Ammon's horn (tissue), 1 donor: ENCODE data around the gene DLK2.

Source experiments
- DNase-seq: peaks from one replicate; pipeline ENCODE4 v3.0.0-alpha.2; 2016; ENCODE audit warnings: low spot score

Gene DLK2

DNA sequence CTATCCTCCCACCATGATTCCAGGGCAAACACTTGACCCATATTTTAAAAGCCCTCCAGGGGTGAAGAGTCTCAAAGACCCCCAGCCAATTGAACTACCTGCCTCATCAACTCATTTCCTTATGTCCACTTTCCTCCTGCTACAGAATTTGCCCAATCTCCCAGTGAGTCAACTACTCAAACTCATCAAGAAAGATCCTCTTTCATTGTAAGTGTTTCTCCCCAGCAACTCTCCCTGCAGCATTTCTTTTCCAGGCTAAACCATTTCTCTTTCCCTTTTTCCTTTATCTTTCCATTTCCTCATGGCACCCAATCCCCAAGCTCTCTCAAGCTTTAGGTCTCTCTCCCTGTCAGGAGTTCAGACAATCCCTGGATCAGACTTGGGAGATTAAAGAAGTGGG lies 1.5 kb downstream of the DLK2 start:
- no peak for DNase-seq

DNA sequence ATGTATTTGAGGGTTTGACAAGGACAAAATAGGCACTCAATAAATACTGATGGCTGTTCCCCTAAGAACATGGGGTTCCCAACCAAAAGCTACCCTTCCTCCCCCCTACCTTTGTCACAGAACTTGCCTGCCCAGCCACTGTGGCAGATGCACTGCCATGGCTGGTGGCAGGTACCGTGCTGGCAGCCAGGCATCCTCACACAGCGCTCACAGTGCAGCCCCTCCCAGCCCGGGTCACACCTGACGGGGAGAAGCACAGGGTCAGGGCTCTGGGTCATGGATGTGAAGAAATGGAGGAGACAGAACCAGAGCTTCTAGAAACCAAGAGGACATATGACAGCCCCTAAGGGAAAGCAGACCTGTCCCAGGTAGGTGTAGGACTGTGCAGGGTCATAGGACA lies 2.5 kb downstream of the DLK2 start:
- no peak for DNase-seq

DNA sequence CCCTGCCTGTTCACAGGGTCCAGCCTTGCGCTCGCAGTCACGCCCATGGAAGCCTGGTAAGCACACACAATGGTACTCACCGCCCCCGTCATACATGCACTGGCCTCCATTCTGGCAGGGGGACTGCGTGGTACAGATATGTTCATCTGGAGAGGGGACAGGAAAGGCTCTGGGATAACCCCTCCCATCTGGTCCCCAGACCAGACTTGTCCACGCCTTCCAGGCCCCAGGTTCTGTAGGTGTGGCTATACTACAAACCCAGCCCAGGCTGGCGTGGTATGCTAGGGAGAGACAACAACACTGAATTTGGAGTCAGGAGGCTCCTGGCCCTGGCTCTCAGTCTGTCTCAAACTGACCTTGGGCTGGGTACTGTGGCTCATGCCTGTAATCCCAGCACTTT lies 3.4 kb downstream of the DLK2 start:
- DNase-seq = no peak

DNA sequence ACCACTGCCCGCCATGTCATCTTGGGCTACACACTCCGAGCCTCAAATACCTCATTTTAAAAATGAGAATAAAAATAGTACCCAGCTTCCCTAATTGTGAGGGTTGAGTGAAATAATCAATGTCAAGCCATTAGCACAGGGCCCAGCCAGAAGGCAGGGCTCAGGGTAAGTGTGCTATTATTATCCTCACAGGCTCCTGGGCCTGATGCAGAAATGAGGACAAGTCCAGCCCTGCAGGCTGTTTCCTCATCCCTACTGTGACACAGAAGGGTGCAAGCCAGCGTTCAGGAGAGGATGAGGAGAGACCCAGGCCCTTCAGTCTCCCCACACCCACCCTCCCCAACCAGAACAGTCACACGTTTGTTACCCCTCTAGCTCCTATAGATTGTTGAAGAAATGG lies 4.0 kb downstream of the DLK2 start:
- DNase-seq = no peak

DNA sequence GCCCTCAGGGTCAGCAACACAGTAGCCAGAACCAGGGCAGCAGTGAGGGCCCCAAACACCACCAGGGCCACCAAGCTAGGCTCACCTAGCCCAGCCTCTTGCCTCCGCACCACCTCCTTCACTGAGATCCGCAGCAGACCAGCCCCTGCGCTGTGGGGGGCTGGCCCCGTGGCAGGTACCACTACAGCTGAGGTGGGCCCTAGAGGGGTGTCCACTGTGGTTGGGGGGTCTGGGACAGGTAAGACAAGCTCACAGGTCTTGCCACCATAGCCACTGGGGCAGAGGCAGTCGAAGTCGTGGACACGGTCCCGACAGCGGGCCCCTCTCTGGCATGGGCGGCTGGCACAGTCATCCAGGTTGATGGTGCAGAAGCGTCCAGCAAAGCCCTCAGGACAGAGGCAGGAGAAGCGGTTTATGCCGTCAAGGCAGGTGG lies 4.6 kb downstream of the DLK2 start:
- no peak for DNase-seq

DNA sequence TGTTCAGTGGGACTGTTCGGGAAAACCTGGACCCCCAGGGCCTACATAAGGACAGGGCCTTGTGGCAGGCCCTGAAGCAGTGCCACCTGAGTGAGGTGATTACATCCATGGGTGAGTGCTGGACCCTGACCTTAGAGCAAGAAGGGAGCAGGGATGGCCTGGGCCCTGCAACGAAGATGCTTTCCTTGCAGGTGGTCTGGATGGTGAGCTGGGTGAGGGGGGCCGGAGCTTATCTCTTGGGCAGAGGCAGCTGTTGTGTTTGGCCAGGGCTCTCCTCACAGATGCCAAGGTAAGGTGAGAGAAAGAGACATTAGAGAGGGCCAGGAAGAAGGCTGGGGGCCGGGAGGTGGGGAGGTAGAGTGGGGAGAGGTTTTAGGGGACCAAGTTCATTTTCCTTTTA lies 6.4 kb downstream of the DLK2 start:
- DNase-seq = no peak

DNA sequence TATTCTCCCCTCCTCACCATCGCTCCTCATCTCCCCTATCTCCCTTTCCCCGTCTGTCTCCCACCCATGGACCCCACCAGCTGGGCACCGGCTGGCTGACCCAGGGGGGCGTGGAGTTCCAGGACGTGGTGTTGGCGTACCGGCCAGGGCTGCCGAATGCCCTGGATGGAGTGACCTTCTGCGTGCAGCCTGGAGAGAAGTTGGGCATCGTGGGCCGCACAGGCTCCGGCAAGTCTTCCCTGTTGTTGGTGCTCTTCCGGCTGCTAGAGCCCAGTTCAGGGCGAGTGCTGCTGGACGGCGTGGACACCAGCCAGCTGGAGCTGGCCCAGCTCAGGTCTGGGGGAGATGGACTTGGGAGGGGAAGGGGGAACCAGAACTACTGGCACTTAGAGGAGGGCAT lies 7.7 kb downstream of the DLK2 start:
- DNase-seq = no peak

DNA sequence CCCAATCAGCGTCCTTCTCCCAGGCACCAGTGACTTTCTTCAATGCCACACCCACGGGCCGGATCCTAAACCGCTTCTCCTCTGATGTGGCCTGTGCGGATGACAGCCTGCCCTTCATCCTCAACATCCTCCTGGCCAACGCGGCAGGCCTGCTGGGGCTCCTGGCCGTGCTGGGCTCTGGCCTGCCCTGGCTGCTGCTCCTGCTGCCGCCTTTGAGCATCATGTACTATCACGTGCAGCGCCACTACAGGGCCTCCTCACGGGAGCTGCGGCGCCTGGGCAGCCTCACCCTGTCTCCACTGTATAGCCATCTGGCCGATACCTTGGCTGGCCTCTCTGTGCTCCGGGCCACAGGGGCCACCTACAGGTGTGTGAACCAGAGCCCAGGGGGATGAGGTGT lies 9.8 kb downstream of the DLK2 start:
- DNase-seq = no peak

DNA sequence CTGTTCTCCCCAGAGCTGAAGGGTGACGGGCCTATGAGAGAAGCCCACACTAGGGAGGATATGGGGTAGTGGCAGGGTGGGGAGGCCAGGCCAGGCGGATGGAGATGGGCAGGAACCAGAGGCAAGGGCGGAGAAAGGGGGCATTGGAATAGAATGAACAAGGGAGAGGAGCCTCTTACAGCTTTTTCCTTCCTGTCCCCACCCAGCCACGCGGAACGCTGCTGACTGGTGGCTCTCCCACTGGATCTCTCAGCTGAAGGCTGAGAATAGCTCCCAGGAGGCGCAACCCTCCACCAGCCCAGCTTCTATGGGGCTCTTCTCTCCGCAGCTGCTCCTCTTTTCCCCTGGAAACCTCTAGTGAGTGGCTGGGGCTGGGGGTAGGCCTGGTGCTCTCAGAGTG lies 10.8 kb downstream of the DLK2 start:
- no peak for DNase-seq

DNA sequence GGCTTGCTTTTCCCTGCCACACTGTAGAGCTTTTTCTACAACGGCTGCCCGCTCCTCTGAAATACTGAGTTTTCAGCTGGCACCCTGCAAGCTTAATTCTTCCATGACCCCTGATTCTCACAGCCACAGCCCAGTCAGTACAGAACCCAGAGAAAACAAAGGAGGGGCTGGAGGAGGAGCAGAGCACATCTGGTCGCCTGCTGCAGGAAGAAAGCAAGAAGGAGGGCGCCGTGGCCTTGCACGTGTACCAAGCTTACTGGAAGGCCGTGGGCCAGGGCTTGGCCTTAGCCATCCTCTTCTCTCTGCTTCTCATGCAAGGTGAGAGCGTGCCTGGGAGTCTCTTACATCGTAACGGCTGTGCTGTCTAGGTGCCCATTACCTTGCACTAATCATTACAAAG lies 11.3 kb downstream of the DLK2 start:
- DNase-seq = no peak

DNA sequence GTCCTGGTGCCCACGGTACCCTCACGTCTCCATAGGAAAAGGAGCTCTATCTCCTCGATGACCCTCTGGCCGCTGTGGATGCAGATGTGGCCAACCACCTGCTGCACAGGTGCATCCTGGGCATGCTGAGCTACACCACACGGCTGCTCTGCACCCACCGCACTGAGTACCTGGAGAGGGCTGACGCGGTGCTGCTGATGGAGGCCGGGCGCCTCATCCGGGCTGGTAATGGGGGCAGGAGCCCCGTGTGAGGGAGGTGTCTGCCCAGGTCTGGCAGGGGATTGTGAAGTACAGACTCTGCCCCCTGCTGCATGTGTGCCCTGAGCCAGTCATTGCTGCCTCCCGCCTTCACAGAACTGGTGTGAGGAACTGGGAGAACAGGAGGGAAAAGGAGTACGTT lies 12.4 kb downstream of the DLK2 start:
- DNase-seq = no peak

DNA sequence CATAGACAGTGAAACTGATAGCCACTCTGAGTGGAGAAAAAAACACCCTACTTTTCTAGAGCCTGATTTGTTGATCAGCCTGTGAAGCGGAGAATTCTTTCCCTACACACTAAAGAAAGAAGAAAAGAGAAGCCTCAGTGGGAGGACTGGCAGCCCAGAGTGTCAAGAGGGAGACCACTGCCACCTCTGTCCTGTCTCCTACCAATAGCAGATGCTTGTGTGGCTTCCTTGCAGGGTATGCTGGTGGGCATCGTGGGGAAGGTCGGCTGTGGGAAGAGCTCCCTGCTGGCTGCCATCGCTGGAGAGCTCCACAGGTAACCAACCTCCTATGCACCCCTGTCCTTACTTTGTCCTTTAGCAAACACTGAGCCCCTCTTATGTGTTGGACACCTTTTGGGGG lies 17.6 kb downstream of the DLK2 start:
- DNase-seq = no peak

DNA sequence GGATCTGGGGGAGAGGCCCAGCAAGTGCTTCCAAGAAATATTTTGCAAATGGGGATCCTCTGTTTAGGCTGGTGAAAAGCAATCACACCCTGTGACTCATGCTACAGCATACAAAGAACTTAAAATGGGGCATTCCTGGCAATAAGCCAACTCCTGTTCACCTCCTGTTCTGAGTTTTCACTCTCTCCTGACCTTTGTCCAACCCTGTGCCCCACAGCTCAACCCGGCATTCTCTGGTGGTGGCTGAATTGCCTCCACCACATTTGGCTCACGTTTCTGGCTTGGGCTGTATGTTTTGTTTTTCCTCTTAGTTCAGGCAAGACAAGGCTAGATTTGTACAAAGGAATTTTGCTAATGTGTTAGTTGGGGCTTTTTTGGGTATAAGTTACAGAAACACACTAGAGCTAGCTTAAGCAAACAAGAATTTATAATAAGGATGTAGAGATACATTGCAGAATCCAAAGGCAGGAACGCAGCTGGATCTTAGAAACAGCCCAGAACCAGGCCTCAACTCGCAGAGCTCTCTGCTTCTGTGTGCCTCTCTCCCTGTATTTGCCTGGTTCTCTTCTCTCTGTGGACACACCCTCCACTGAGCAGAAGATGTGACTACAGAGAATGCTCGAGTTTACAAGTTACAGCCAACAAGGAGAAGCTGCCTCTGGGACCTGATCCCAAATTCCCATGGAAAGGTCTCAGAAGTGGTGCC lies 18.6 kb downstream of the DLK2 start:
- no peak for DNase-seq

DNA sequence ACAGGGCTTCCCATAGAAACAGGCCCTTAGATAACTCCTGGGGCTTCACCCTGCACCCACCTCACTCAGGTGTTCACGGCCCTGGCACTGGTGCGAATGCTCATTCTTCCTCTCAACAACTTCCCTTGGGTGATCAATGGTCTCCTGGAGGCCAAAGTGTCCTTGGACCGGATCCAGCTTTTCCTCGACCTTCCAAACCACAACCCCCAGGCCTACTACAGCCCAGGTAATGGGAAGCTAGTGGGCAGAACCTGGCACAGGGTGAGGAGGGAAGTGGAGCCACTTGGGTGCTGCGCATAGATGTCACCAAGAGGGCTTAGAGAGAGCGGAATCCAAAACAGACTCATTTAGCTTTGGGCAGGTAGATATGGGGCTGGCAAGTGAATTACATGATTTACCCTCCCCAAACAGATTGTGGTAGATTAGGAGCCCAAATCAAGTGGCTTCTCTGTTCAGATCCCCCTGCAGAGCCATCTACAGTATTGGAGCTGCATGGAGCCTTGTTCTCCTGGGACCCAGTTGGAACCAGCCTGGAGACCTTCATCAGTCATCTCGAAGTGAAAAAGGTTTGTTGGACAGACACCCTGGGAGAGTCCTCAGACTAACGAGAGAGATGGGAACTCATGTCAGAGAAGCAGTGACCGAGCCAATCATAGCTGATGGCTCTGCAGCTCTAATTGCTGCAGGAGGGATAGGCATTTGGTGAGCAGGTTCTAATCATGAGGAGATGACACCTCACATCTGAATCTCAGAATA lies 19.5 kb downstream of the DLK2 start:
- no peak for DNase-seq

DNA sequence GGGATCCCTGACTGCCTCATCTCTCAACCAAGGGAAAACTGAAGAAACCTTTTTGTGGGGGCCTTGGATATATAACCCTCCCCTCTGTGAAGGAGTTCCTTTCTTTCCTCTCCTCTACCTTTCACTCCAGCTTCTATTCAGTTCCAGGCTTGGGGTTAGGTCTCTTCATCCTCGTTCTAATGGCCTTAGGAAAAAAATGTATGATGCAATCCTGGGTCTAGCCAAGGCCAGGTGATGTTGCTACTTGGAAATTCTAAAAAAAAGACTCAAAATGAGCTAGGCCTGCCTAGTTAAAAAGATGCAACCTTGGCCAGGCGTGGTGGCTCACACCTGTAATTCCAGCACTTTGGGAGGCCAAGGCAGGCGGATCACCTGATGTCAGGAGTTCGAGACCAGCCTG lies 20.4 kb downstream of the DLK2 start:
- no peak for DNase-seq

DNA sequence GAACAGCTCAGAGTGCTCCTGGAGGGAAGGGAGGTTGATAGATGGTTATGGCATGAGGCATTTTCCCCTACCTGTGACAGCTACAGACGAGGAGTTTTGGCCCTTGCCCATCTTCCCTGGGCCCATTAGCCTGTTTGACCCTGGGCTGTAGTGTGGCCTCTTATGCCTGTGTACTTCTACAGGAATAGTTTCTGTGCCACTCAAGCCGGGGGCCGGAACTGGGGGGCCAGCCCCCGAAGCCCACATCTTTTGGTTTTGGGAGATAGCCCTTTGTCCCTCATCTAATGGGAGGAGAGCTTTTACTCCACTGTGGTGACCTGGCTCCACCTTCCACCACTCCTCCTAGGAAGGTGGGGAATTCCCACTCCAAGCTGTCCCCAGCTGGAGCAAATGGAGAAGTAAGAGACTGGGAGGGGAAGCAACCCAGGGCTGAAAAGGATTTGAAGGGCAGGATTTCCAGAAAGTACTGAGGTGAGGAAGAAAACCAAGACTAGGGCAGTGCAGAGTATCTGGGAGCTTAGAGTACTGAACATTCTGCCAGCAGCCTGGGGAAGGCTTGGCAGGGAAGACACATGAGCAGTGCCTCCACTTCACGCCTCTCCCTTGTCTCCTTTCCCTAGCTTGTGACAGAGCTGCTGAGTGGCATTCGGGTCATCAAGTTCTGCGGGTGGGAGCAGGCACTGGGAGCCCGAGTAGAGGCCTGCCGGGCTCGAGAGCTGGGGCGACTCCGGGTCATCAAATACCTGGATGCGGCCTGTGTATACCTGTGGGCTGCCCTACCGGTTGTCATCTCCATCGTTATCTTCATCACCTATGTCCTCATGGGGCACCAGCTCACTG lies 21.1 kb downstream of the DLK2 start:
- DNase-seq = no peak

DNA sequence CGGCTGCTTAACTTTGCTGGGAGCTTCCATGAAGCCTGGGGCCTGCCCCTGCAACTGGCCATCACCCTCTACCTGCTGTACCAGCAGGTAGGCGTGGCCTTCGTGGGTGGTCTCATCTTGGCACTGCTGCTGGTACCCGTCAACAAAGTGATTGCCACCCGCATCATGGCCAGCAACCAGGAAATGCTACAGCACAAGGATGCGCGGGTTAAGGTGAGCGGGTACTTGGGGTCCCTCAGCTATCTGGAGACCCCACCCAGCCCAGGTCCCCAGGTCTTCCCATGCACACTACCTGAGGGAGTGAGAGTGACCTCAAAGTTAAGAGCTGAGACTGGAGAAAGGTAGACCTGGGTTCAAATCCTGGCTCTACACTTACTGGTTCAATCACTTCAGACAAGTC lies 22.2 kb downstream of the DLK2 start:
- no peak for DNase-seq

DNA sequence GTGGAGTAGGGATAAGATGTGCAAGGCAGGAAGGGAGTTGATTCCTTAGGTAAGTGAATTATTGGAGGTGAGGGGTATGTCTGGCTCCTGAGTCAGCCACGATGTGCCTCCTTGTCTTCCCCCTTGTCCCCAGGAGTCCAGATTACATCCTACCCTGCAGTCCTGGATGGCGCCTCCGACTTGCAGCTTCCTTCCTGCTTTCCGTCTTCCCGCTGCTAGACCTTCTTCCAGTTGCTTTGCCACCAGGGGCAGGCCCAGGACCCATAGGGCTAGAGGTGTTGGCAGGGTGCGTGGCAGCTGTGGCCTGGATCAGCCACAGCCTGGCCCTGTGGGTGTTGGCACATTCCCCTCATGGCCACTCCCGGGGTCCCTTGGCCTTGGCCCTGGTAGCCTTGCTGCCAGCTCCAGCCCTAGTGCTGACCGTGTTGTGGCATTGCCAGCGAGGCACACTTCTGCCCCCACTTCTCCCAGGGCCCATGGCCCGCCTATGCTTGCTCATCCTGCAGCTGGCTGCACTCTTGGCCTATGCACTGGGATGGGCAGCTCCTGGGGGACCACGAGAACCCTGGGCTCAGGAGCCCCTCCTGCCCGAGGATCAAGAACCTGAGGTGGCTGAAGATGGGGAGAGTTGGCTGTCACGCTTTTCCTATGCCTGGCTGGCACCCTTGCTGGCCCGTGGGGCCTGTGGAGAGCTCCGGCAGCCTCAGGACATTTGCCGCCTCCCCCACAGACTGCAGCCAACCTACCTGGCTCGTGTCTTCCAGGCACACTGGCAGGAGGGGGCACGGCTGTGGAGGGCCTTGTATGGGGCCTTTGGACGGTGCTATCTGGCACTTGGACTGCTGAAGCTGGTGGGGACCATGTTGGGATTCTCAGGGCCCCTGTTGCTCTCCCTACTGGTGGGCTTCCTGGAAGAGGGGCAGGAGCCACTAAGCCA lies 23.1 kb downstream of the DLK2 start:
- no peak for DNase-seq

DNA sequence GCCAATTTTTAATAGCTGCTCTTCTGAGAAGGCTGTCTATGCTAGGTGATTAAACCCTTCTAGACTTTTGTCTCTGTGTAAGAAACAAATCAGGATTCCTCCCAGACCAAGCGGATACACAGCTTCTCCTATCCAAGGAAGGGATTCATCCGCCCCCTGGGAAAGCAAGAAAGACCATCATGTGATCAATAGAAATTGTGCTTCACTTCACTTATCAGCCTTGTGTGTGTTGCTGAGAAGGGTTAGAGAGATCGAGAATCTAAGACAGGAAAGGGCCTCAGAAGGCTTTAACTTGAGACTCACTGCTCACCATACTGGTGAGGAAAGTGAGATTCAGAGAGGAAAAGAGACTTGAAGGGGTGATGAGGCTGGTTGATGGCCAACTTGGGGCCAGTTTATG lies 26.5 kb downstream of the DLK2 start:
- no peak for DNase-seq

DNA sequence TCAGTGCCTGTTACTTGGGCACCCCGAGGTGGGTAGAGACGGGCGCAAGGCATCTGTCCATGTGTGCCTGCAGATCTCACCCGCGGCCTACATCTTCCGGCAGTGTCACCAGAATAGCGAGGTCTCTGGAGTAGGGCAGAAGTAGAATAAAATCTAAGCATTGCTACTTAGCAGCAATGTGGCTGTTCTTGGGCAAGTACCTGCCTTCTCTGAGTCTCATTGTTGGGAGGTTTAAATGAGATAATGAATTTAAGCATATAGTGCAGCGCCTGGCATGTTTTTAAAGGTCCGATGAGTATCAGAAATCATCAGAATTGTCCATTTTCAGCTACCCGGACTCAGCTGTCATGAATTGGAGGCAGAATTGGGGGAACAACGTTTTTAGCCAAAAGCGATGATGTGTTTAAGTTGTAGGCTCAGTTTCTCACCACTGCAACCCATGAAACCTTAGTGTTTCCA lies 27.2 kb downstream of the DLK2 start:
- no peak for DNase-seq

DNA sequence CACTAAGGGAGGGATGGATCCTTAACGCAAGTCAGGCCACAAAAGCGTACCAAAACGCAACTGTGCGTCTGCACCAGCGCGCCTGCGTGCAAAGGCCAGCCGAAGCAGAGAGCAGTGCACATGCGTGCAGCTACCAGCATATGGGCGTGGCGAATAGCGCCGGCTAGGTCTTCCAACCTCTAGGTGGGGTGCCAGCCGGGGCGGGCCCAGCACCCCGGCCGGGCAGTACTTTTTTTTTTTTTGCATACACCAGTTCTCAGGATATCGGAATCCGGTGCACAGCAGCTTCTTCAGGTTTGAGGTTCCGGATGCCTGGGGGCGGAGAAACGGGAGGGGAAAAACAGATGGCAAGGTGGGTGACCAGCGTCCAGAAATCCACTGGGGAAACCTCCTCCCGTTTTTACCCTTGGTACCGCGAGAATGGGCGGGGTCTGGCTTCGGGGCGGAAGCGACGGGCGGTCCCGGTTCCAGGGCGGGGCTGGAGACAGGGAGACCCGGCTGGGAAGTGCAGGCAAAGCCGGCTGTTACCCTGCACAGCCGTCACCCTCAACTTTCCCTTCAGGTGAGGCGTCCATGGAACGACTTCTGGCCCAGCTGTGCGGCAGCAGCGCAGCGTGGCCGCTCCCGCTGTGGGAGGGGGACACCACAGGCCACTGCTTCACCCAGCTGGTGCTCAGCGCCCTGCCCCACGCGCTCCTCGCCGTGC lies 27.8 kb downstream of the DLK2 start, which contains the start of gene ABCC10:
ABCC10 (plus strand) TSS at position 136 of the 706 bp plus-strand sequence; CDS start at position 574, 438 bp downstream.
- DNase-seq = peak; percentile 96
